ENCODE measurements around the gene TEKT5.
"Not testable (repeated sequence)": the region's sequence is repeated elsewhere in the genome, so short reads cannot be mapped to it uniquely, and the experiment has no call there.

TEKT5 gene

GRCh38 chr16:10683170-10683569 lies 11.6 kb downstream of the TEKT5 start:
- Histone ChIP-seq H3K9me3 (ENCODE audit: control insufficient read depth in 1 of 2, low read length in 2 of 2) (no peaks in the 10 kb centered on the region), H3K4me3 (ENCODE audit: low read depth in 1 of 2, low read length in 2 of 2) (no peak overlapping the region), H3K4me1 (ENCODE audit: control insufficient read depth in 1 of 2, insufficient read depth in 2 of 2, low read length in 2 of 2) (no peaks in the 10 kb centered on the region), H3K36me3 (ENCODE audit: control insufficient read depth in 1 of 2, insufficient read depth in 2 of 2, low read length in 2 of 2) (no peaks in the 10 kb centered on the region), H3K27ac (ENCODE audit: low read length) (no peak overlapping the region), H3K27me3 (ENCODE audit: low read depth, low read length) (no peaks in the 10 kb centered on the region)

GRCh38 chr16:10682604-10683003 lies 12.1 kb downstream of the TEKT5 start:
- Histone ChIP-seq H3K27ac (ENCODE audit: low read length) (no peak overlapping the region), H3K27me3 (ENCODE audit: low read depth, low read length) (no peaks in the 10 kb centered on the region), H3K4me1 (ENCODE audit: control insufficient read depth in 1 of 2, insufficient read depth in 2 of 2, low read length in 2 of 2) (no peaks in the 10 kb centered on the region), H3K4me3 (ENCODE audit: low read depth in 1 of 2, low read length in 2 of 2) (no peak overlapping the region), H3K9me3 (ENCODE audit: control insufficient read depth in 1 of 2, low read length in 2 of 2) (no peaks in the 10 kb centered on the region), H3K36me3 (ENCODE audit: control insufficient read depth in 1 of 2, insufficient read depth in 2 of 2, low read length in 2 of 2) (no peaks in the 10 kb centered on the region)

- Histone ChIP-seq H3K9me3 (ENCODE audit: control insufficient read depth in 1 of 2, low read length in 2 of 2) (no peaks in the 10 kb centered on the region), H3K27ac (ENCODE audit: low read length) (no peak overlapping the region), H3K4me3 (ENCODE audit: low read depth in 1 of 2, low read length in 2 of 2) (no peak overlapping the region), H3K4me1 (ENCODE audit: control insufficient read depth in 1 of 2, insufficient read depth in 2 of 2, low read length in 2 of 2) (no peaks in the 10 kb centered on the region), H3K36me3 (ENCODE audit: control insufficient read depth in 1 of 2, insufficient read depth in 2 of 2, low read length in 2 of 2) (no peaks in the 10 kb centered on the region), H3K27me3 (ENCODE audit: low read depth, low read length) (no peaks in the 10 kb centered on the region)
Measured at GRCh38 chr16:10681310-10682308, 13.1 kb downstream of the TEKT5 start.

- Histone ChIP-seq H3K27ac (ENCODE audit: low read length) (no peak overlapping the region), H3K4me1 (ENCODE audit: control insufficient read depth in 1 of 2, insufficient read depth in 2 of 2, low read length in 2 of 2) (no peaks in the 10 kb centered on the region), H3K27me3 (ENCODE audit: low read depth, low read length) (no peaks in the 10 kb centered on the region), H3K9me3 (ENCODE audit: control insufficient read depth in 1 of 2, low read length in 2 of 2) (no peaks in the 10 kb centered on the region), H3K36me3 (ENCODE audit: control insufficient read depth in 1 of 2, insufficient read depth in 2 of 2, low read length in 2 of 2) (no peaks in the 10 kb centered on the region), H3K4me3 (ENCODE audit: low read depth in 1 of 2, low read length in 2 of 2) (no peak overlapping the region)
Measured at GRCh38 chr16:10679921-10680320, 14.8 kb downstream of the TEKT5 start.

GRCh38 chr16:10679441-10679840 lies 15.3 kb downstream of the TEKT5 start:
- H3K36me3 ChIP-seq (ENCODE audit: control insufficient read depth in 1 of 2, insufficient read depth in 2 of 2, low read length in 2 of 2); H3K4me3 ChIP-seq (ENCODE audit: low read depth in 1 of 2, low read length in 2 of 2); H3K4me1 ChIP-seq (ENCODE audit: control insufficient read depth in 1 of 2, insufficient read depth in 2 of 2, low read length in 2 of 2); H3K9me3 ChIP-seq (ENCODE audit: control insufficient read depth in 1 of 2, low read length in 2 of 2); H3K27ac ChIP-seq (ENCODE audit: low read length); H3K27me3 ChIP-seq (ENCODE audit: low read depth, low read length): not testable (repeated sequence)

- no peaks in the 10 kb centered on the region for H3K36me3 ChIP-seq (ENCODE audit: control insufficient read depth in 1 of 2, insufficient read depth in 2 of 2, low read length in 2 of 2)
- no peaks in the 10 kb centered on the region for H3K27me3 ChIP-seq (ENCODE audit: low read depth, low read length)
- no peak overlapping the region for H3K4me3 ChIP-seq (ENCODE audit: low read depth in 1 of 2, low read length in 2 of 2)
- H3K27ac ChIP-seq (ENCODE audit: low read length): no peak overlapping the region
- no peaks in the 10 kb centered on the region for H3K9me3 ChIP-seq (ENCODE audit: control insufficient read depth in 1 of 2, low read length in 2 of 2)
- H3K4me1 ChIP-seq (ENCODE audit: control insufficient read depth in 1 of 2, insufficient read depth in 2 of 2, low read length in 2 of 2): no peaks in the 10 kb centered on the region
Measured at GRCh38 chr16:10678655-10679054, 16.1 kb downstream of the TEKT5 start.

GRCh38 chr16:10676284-10676683 lies 18.4 kb downstream of the TEKT5 start:
- H3K36me3 ChIP-seq (ENCODE audit: control insufficient read depth in 1 of 2, insufficient read depth in 2 of 2, low read length in 2 of 2): no peaks in the 10 kb centered on the region
- no peak overlapping the region for H3K4me3 ChIP-seq (ENCODE audit: low read depth in 1 of 2, low read length in 2 of 2)
- no peak overlapping the region for H3K27ac ChIP-seq (ENCODE audit: low read length)
- no peaks in the 10 kb centered on the region for H3K4me1 ChIP-seq (ENCODE audit: control insufficient read depth in 1 of 2, insufficient read depth in 2 of 2, low read length in 2 of 2)
- H3K27me3 ChIP-seq (ENCODE audit: low read depth, low read length): no peaks in the 10 kb centered on the region
- H3K9me3 ChIP-seq (ENCODE audit: control insufficient read depth in 1 of 2, low read length in 2 of 2): no peaks in the 10 kb centered on the region

- H3K27me3 ChIP-seq (ENCODE audit: low read depth, low read length): no peaks in the 10 kb centered on the region
- no peak overlapping the region for H3K27ac ChIP-seq (ENCODE audit: low read length)
- H3K9me3 ChIP-seq (ENCODE audit: control insufficient read depth in 1 of 2, low read length in 2 of 2): no peaks in the 10 kb centered on the region
- H3K36me3 ChIP-seq (ENCODE audit: control insufficient read depth in 1 of 2, insufficient read depth in 2 of 2, low read length in 2 of 2): no peaks in the 10 kb centered on the region
- H3K4me1 ChIP-seq (ENCODE audit: control insufficient read depth in 1 of 2, insufficient read depth in 2 of 2, low read length in 2 of 2): no peaks in the 10 kb centered on the region
- H3K4me3 ChIP-seq (ENCODE audit: low read depth in 1 of 2, low read length in 2 of 2): no peak overlapping the region
Measured at GRCh38 chr16:10675861-10676260, 18.9 kb downstream of the TEKT5 start.

- Histone ChIP-seq H3K36me3 (ENCODE audit: control insufficient read depth in 1 of 2, insufficient read depth in 2 of 2, low read length in 2 of 2) (no peaks in the 10 kb centered on the region), H3K27me3 (ENCODE audit: low read depth, low read length) (no peaks in the 10 kb centered on the region), H3K4me3 (ENCODE audit: low read depth in 1 of 2, low read length in 2 of 2) (no peak overlapping the region), H3K27ac (ENCODE audit: low read length) (no peak overlapping the region), H3K4me1 (ENCODE audit: control insufficient read depth in 1 of 2, insufficient read depth in 2 of 2, low read length in 2 of 2) (no peaks in the 10 kb centered on the region), H3K9me3 (ENCODE audit: control insufficient read depth in 1 of 2, low read length in 2 of 2) (no peaks in the 10 kb centered on the region)
Measured at GRCh38 chr16:10675216-10675615, 19.5 kb downstream of the TEKT5 start.

GRCh38 chr16:10671729-10672128 lies 23.0 kb downstream of the TEKT5 start:
- Histone ChIP-seq H3K36me3 (ENCODE audit: control insufficient read depth in 1 of 2, insufficient read depth in 2 of 2, low read length in 2 of 2) (no peaks in the 10 kb centered on the region), H3K4me3 (ENCODE audit: low read depth in 1 of 2, low read length in 2 of 2) (no peak overlapping the region), H3K9me3 (ENCODE audit: control insufficient read depth in 1 of 2, low read length in 2 of 2) (no peaks in the 10 kb centered on the region), H3K27me3 (ENCODE audit: low read depth, low read length) (no peaks in the 10 kb centered on the region), H3K4me1 (ENCODE audit: control insufficient read depth in 1 of 2, insufficient read depth in 2 of 2, low read length in 2 of 2) (no peaks in the 10 kb centered on the region), H3K27ac (ENCODE audit: low read length) (no peak overlapping the region)

GRCh38 chr16:10669791-10670190 lies 24.9 kb downstream of the TEKT5 start:
- Histone ChIP-seq H3K36me3 (ENCODE audit: control insufficient read depth in 1 of 2, insufficient read depth in 2 of 2, low read length in 2 of 2) (no peaks in the 10 kb centered on the region), H3K4me1 (ENCODE audit: control insufficient read depth in 1 of 2, insufficient read depth in 2 of 2, low read length in 2 of 2) (no peaks in the 10 kb centered on the region), H3K27ac (ENCODE audit: low read length) (no peak overlapping the region), H3K4me3 (ENCODE audit: low read depth in 1 of 2, low read length in 2 of 2) (no peak overlapping the region), H3K9me3 (ENCODE audit: control insufficient read depth in 1 of 2, low read length in 2 of 2) (no peaks in the 10 kb centered on the region), H3K27me3 (ENCODE audit: low read depth, low read length) (no peaks in the 10 kb centered on the region)
